GM12878 (cell line): Measurements from ENCODE around the gene ERAL1. TPM values are rescaled to one million over a fixed set of nuclear protein-coding genes. Genes with fewer than 3 reads are reported as not detected.

ENCODE experiments used
- ATF2 ChIP-seq: IDR thresholded peaks from 2 replicates; pipeline ENCODE4 v1.6.1; 2012; ENCODE audit warnings: low read length, inconsistent platforms
- CEBPB ChIP-seq, 2 experiments: fragments of 150-350 bp in 1 of 2; IDR thresholded peaks; 2 replicates each; pipeline ENCODE4 v1.6.1; 2012 to 2014; ENCODE audit warnings: low read depth in 2 of 2, low read length in 2 of 2, borderline replicate concordance in 1 of 2, inconsistent platforms in 1 of 2
- CHD2 ChIP-seq: IDR thresholded peaks from 2 replicates; pipeline ENCODE4 v1.6.1; 2011; ENCODE audit warnings: low read depth, low read length, improper control_type of control experiment, borderline replicate concordance
- DPF2 ChIP-seq: fragments of 450-650 bp; IDR thresholded peaks from 2 replicates; pipeline ENCODE4 v1.6.1; 2017; ENCODE audit warnings: mild to moderate bottlenecking
- EZH2 ChIP-seq: IDR thresholded peaks from 2 replicates; pipeline ENCODE4 v1.6.1; 2012; ENCODE audit warnings: low read depth, mild to moderate bottlenecking, control low read depth, inconsistent platforms, low read length, borderline replicate concordance; ENCODE audit not compliant: control insufficient read depth
- FOXK2 ChIP-seq: fragments of 450-650 bp; IDR thresholded peaks from 2 replicates; pipeline ENCODE4 v1.6.1; 2017; ENCODE audit warnings: mild to moderate bottlenecking, moderate library complexity
- IKZF1 ChIP-seq: fragments of 450-650 bp; conservative IDR thresholded peaks from 2 replicates; pipeline ENCODE4 v1.6.1; 2017; ENCODE audit warnings: antibody characterized with exemption, mild to moderate bottlenecking
- JUNB ChIP-seq: IDR thresholded peaks from 2 replicates; pipeline ENCODE4 v1.6.1; 2016; ENCODE audit warnings: antibody characterized with exemption, mild to moderate bottlenecking
- KLF5 ChIP-seq: fragments of 450-650 bp; IDR thresholded peaks from 2 replicates; pipeline ENCODE4 v1.6.1; 2014; ENCODE audit warnings: mild to moderate bottlenecking; ENCODE audit not compliant: partially characterized antibody
- POU2F2 ChIP-seq: IDR thresholded peaks from 3 replicates; pipeline ENCODE4 v1.6.1; 2011; ENCODE audit warnings: low read depth, mild to moderate bottlenecking, low read length, borderline replicate concordance
- RAD21 ChIP-seq: IDR thresholded peaks from 2 replicates; pipeline ENCODE4 v1.6.1; 2011; ENCODE audit warnings: mild to moderate bottlenecking, low read depth, low read length, moderate library complexity; ENCODE audit not compliant: insufficient read depth
- RB1 ChIP-seq: fragments of 450-650 bp; formaldehyde crosslinking; IDR thresholded peaks from 2 replicates; pipeline ENCODE4 v1.6.1; 2017; ENCODE audit warnings: mild to moderate bottlenecking, borderline replicate concordance
- RCOR1 ChIP-seq: conservative IDR thresholded peaks from 2 replicates; pipeline ENCODE4 v1.6.1; 2012; ENCODE audit warnings: low read depth, low read length, improper control_type of control experiment
- RUNX3 ChIP-seq: IDR thresholded peaks from 2 replicates; pipeline ENCODE4 v1.6.1; 2012; ENCODE audit warnings: low read length, inconsistent platforms
- SIX5 ChIP-seq: IDR thresholded peaks from 2 replicates; pipeline ENCODE4 v1.6.1; 2011; ENCODE audit warnings: mild to moderate bottlenecking, low read depth, low read length, moderate library complexity; ENCODE audit not compliant: severe bottlenecking
- SMARCA5 ChIP-seq: fragments of 450-650 bp; IDR thresholded peaks from 2 replicates; pipeline ENCODE4 v1.6.1; 2017; ENCODE audit warnings: mild to moderate bottlenecking
- ZSCAN29 ChIP-seq: fragments of 450-650 bp; IDR thresholded peaks from 2 replicates; pipeline ENCODE4 v1.6.1; 2017; ENCODE audit warnings: mild to moderate bottlenecking, moderate library complexity
- ZZZ3 ChIP-seq: IDR thresholded peaks from 2 replicates; pipeline ENCODE4 v1.6.1; 2011; ENCODE audit warnings: low read depth; ENCODE audit not compliant: control insufficient read depth, insufficient read length
- polyA plus RNA-seq, 11 experiments: library from polyadenylated mRNA; depleted of rRNA in 4 of 11; unstranded in 6 of 11; stranded (reverse) in 5 of 11; fragments of >200 nt; fragmentation: Nextera tagmentation in 4 of 11; fragmentation: Illumina TruSeq in 1 of 11; extraction: Ambion mirVana in 4 of 11; extraction: Trizol in 1 of 11; gene quantifications; 1 replicate in 1 of 11; 2 replicates in 10 of 11; pipeline versions ENCODE4 v1.2.1 to v1.2.3, GENCODE V29; 2011 to 2016; ENCODE audit warnings: inconsistent platforms in 2 of 11, missing spikeins in 2 of 11, low read depth in 1 of 11
- total RNA-seq, 4 experiments: library from RNA; depleted of rRNA in 3 of 4; stranded (reverse); fragments of >200 nt in 3 of 4; fragmentation: Illumina TruSeq in 1 of 4; extraction: Trizol in 1 of 4; gene quantifications; 2 replicates each; pipeline versions ENCODE4 v1.2.1 to v1.2.3, GENCODE V29; 2013 to 2021
- TF ChIP-seq, protein P1 (sequence below): fragments of 450-650 bp; IDR thresholded peaks from 2 replicates; pipeline ENCODE4 v1.6.1; 2017; ENCODE audit warnings: mild to moderate bottlenecking, low read depth, inconsistent platforms; ENCODE audit not compliant: poor library complexity, severe bottlenecking
- TF ChIP-seq, protein P2 (sequence below): IDR thresholded peaks from 2 replicates; pipeline ENCODE4 v1.6.1; 2011; ENCODE audit warnings: borderline replicate concordance, low read depth, mild to moderate bottlenecking, moderate library complexity, low read length; ENCODE audit not compliant: insufficient read depth, poor library complexity, severe bottlenecking
- TF ChIP-seq, protein P3 (sequence below), 3 experiments: IDR thresholded peaks in 2 of 3; conservative IDR thresholded peaks in 1 of 3; 2 replicates each; pipeline ENCODE4 v1.5.1; 2011; ENCODE audit warnings: low read depth in 3 of 3, low read length in 3 of 3, mild to moderate bottlenecking in 3 of 3, control low read depth in 2 of 3, moderate library complexity in 2 of 3, inconsistent platforms in 1 of 3, mixed read lengths in 1 of 3; ENCODE audit not compliant: control insufficient read depth in 2 of 3, insufficient read depth in 1 of 3; ENCODE audit errors: extremely low read depth in 1 of 3

Gene ERAL1
- total and polyA plus RNA-seq, 10 of the 15 experiments (the other 5 are each of a cell fraction or from before 2014, with no cell fraction given), result 27.7 to 175 (median 104) TPM

GRCh38 chr17:28896884-28897768 is 42.3 kb downstream of the ERAL1 start, which contains the start of gene FLOT2 (continued):
- TF ChIP-seq RB1 (peak; percentile 43; the same call in 1 of the 2 replicates), IKZF1 (peak; percentile 90), RAD21 (no peak), RCOR1 (no peak), JUNB (no peak), KLF5 (peak; percentile 36), ATF2 (no peak), CHD2 (peak; percentile 53; the same call in 1 of the 2 replicates), RUNX3 (peak; percentile 68), ZSCAN29 (0 out of 2 replicates have a peak, but pooled peaks have one; percentile 52), CEBPB (IDR thresholded peaks at IDR 0.05; ENCODE audit: borderline replicate concordance in 1 of 2, low read depth in 2 of 2, low read length in 2 of 2) (no peak), SMARCA5 (0 out of 2 replicates have a peak, but pooled peaks have one; percentile 75), POU2F2 (peak; percentile 27; the same call in 1 of the 3 replicates), EZH2 (no peak), SIX5 (no peak), ZZZ3 (no peak), FOXK2 (no peak), DPF2 (peak; percentile 95)
- TF ChIP-seq, protein P1, sequence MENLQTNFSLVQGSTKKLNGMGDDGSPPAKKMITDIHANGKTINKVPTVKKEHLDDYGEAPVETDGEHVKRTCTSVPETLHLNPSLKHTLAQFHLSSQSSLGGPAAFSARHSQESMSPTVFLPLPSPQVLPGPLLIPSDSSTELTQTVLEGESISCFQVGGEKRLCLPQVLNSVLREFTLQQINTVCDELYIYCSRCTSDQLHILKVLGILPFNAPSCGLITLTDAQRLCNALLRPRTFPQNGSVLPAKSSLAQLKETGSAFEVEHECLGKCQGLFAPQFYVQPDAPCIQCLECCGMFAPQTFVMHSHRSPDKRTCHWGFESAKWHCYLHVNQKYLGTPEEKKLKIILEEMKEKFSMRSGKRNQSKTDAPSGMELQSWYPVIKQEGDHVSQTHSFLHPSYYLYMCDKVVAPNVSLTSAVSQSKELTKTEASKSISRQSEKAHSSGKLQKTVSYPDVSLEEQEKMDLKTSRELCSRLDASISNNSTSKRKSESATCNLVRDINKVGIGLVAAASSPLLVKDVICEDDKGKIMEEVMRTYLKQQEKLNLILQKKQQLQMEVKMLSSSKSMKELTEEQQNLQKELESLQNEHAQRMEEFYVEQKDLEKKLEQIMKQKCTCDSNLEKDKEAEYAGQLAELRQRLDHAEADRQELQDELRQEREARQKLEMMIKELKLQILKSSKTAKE, result peak; percentile 34
- TF ChIP-seq, protein P2, sequence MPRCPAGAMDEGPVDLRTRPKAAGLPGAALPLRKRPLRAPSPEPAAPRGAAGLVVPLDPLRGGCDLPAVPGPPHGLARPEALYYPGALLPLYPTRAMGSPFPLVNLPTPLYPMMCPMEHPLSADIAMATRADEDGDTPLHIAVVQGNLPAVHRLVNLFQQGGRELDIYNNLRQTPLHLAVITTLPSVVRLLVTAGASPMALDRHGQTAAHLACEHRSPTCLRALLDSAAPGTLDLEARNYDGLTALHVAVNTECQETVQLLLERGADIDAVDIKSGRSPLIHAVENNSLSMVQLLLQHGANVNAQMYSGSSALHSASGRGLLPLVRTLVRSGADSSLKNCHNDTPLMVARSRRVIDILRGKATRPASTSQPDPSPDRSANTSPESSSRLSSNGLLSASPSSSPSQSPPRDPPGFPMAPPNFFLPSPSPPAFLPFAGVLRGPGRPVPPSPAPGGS, result peak; percentile 73
- TF ChIP-seq, protein P3, sequence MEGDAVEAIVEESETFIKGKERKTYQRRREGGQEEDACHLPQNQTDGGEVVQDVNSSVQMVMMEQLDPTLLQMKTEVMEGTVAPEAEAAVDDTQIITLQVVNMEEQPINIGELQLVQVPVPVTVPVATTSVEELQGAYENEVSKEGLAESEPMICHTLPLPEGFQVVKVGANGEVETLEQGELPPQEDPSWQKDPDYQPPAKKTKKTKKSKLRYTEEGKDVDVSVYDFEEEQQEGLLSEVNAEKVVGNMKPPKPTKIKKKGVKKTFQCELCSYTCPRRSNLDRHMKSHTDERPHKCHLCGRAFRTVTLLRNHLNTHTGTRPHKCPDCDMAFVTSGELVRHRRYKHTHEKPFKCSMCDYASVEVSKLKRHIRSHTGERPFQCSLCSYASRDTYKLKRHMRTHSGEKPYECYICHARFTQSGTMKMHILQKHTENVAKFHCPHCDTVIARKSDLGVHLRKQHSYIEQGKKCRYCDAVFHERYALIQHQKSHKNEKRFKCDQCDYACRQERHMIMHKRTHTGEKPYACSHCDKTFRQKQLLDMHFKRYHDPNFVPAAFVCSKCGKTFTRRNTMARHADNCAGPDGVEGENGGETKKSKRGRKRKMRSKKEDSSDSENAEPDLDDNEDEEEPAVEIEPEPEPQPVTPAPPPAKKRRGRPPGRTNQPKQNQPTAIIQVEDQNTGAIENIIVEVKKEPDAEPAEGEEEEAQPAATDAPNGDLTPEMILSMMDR (IDR thresholded peaks at IDR 0.05 in 2 of 3, conservative IDR thresholded peaks at IDR 0.05 in 1 of 3; ENCODE audit: control insufficient read depth in 2 of 3, extremely low read depth in 1 of 3, insufficient read depth in 1 of 3, low read depth in 3 of 3, low read length in 3 of 3), result peak in 2 of 3 experiments; percentile 11 to 17; a peak in 2 of 6 replicates
